HG02852 (cell line): ENCODE data around the gene CDYL2.
"Not testable (repeated sequence)": the region's sequence is repeated elsewhere in the genome, so short reads cannot be mapped to it uniquely, and the experiment has no call there.

Source experiments
- ATAC-seq: cut with Tn5 transposase; IDR thresholded peaks from one replicate; pipeline ENCODE4 v1.9.1; 2021; ENCODE audit warnings: mild to moderate bottlenecking, moderate library complexity; ENCODE audit not compliant: unreplicated experiment

CDYL2 gene

DNA sequence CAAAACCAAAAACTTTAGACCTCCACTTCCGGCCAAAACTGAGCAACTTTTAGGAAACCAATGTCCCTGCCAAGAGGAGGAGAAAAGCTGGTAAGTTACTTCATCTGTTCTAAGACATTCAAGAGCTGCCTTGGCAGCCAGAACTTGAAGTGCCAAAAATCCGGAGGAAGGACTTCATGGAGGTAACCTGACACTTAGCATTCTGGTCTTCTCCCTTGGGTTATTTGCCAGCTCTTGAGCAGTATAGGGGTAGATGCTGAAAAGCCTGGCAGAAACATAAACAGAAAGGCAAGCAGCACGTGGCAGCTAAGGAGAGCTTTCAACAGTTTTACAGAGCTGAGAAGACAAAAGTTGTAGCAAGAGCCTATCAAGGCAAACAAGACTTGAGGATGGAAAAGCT is 53.2 kb downstream of the CDYL2 start:
- ATAC-seq: no peak

DNA sequence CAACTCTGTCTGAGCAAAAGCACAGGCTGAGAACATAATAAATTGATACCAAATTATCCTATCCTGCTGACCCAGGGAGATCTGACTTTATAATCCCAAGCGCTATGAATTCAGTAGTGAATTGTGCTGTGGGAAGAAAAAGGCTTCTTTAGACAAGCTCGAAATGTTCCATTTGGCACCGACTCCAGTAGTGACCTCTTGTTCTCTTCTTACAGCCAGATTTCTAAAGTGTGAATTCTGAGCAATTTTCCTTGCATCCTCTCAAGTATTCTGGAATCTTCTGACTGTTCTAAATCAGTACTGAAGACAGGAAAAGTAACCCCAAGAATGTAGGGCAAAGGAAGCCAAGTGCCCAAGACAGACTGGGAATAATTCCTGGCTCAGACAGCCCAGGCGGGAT is 58.2 kb downstream of the CDYL2 start:
- no peak for ATAC-seq

- no peak for ATAC-seq
These were observed 59.5 kb downstream of the CDYL2 start for GRCh38 chr16:80744856-80745255.

DNA sequence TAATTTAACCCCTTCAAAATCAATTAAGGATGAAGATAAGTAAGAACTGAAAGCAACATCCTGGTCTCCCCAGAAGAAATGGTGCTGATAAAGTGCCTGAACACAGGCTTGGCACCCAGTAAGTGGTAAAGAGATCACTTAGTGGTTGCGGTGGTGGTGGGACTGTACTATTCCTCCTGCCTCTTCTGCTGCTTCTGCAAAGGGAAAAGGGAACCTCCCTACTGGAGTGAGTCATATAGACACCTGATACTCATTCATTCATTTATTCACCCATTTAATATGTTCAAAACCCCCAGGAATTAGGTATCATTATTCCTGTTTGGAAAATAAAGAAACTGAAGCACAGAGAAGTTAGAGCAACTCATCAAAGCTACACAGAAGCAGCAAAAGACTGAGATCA is 60.6 kb downstream of the CDYL2 start:
- no peak for ATAC-seq

DNA sequence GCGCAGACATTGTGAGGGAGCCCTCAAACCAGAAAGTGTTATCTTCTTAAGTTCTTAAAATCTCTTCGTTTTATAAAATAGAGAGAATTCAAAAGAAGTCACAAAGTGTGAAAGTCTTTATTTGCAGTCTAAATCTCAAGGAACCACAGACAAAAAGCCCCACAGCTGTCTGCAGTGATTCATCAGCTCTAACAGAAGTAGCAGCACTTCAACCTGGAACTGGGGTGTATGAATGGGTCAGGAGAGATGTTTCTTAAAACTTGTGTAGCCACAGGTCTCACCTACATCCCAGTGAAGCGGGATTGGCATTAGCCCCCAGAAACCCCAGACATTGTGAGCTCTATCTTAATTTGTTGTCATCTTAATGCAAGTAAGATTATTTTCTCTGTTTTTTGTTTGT is 61.1 kb downstream of the CDYL2 start:
- no peak for ATAC-seq

- ATAC-seq: no peak
These were observed 62.1 kb downstream of the CDYL2 start for GRCh38 chr16:80742331-80742730.

DNA sequence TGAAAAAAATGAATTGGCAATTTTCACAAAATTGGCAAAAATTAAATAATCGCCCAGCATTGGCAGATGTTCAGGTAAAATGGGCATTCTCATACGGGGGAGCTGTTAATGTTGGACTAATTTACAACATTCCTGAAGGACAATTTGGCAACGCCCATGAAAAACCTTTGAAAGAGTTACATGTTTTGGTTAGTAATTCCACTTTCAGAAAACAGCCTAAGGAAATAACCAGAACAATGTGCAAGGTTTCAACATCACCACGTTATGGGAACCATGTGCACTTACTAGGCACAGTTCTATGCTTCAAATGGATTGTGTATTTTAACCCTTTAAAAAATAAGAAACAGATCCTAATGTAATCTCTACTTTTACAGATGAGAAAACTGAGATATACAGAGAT is 62.7 kb downstream of the CDYL2 start:
- no peak for ATAC-seq

DNA sequence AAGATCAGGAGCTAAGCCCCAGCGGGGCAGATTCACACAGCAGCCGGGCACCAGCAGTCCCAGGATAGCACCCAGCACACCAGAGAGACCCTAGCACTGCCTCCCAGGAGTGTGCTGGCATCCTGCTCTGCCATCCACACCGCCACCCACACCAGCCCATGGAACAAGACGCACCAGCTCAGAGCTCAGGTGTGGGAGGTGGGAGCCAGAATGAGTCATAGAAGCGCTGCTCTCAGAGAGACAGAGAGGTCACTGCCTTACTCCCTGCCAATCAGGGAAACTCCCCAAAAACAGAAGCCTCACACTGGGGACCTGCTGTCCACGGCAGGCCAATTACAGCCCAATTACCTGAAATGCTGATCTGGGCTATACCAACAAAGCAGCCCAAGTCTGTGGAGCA is 64.9 kb downstream of the CDYL2 start:
- peak; percentile 45 for ATAC-seq

DNA sequence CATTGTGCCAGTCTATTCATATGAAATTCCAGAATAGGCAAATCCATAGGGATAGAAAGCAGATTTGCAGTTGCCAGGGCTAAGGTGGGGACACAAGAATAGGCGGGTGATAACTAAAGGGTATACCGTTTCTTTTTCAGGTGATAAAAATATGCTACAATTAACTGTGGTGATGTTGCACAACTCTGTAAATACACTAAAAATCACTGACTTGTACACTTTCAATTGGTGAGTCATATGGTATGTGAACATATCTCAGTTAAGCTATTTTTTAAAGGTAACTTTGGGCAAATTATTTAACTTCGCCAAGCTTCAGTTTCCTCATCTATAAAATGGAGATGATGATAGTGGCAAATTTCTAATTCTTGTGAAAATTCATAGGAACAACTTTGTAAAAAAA is 65.9 kb downstream of the CDYL2 start:
- ATAC-seq: no peak

DNA sequence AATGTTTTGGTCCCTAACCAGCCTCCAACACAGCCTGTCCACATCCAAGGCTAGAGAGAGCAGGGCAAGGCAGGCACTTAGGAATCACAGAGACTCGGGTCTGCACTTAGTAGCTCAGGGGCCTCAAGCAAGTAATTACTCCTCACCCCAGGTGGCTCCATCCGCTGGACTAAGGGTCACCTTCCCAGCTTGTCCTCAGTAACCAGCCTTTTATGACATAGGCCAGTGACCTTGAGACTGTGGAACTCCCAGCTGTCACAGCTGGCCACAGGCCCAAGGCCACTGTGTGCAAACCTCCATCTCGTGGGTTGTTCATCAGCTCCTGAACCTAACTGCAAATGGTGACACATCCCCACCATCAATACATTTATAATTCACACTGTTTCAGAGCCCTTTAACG is 68.6 kb downstream of the CDYL2 start:
- no peak for ATAC-seq

DNA sequence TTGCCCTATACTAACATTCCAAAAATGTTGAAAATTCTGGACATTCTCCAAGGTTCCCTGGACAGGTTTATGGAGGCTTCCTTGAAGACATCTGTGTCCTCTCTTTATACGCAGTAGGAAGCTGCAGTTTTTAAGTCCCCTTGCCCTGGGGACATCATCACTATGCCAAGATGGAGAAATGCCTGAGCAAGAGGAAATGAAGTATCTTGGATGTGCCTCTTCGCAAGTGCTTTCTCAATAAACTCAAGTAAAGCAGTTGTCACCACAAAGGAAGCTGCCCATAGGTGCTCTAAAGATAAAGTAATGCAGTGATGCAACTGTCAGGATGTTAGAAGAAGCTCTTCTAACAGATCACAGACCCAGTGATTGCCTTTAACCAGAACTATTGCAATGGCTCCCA is 71.0 kb downstream of the CDYL2 start:
- ATAC-seq: no peak

DNA sequence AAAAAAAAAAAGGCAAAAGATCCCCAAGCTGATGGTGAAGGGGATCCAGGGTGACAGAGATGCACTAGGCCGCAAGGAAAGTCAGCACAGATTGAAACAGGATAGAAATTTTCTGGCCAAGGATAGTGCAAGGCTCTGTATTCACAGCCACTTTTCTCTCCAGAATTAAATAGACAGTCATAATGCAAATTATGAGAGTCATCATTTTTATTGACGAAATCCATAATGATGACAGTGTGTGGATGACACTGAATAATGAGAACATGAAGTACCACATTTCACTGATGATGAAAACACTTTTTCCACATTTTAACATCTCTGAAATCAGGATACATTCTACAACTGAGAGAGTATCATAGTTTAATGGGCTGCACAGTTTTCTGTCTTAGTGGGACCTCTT is 72.5 kb downstream of the CDYL2 start:
- no peak for ATAC-seq

GRCh38 chr16:80727066-80727763 is 77.2 kb downstream of the CDYL2 start:
- not testable (repeated sequence) for ATAC-seq

GRCh38 chr16:80725566-80726162 is 78.7 kb downstream of the CDYL2 start:
- no peak for ATAC-seq

DNA sequence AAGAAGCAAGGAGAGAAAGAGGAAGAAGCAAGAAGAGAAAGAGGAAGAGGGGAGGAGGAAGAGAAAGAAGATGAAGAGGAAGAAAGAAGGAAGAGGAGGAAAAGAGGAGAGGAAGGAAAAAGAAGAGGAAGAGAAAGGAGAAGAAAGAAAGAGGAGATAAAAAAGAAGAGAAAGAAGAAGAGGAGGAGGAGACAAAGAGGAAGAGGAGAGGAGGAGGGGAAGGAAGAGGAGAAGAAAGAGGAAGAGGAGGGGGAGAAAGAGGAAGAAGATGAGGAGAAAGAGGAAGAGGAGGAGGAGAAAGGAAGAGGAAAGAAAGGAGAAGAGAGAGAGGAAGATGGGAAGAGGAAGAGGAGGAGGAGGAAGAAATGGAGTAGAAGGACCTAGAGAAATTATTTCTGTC is 80.4 kb downstream of the CDYL2 start:
- ATAC-seq: no peak

DNA sequence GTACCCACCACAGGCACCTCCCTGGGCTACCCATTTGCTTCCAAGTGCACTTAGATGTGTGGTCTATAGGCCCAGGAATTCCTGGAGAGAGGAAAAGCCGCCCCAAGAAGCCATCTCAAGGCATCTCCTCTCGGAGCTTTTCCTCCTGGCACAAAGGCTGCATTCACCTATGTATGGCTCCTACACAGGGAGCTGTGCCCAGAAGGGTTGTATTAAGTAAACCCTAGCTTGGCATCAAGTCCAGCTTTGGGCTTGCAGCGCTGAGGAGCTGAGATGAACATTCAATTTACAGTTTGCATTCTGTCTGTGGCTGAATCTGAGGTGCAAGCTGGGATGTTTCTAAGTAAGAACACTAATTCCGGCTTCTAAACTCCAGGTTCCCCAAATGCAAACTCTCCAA is 81.3 kb downstream of the CDYL2 start:
- ATAC-seq: no peak

GRCh38 chr16:80720804-80721371 is 83.5 kb downstream of the CDYL2 start:
- ATAC-seq: no peak

GRCh38 chr16:80719573-80719972 is 84.8 kb downstream of the CDYL2 start:
- ATAC-seq: no peak

DNA sequence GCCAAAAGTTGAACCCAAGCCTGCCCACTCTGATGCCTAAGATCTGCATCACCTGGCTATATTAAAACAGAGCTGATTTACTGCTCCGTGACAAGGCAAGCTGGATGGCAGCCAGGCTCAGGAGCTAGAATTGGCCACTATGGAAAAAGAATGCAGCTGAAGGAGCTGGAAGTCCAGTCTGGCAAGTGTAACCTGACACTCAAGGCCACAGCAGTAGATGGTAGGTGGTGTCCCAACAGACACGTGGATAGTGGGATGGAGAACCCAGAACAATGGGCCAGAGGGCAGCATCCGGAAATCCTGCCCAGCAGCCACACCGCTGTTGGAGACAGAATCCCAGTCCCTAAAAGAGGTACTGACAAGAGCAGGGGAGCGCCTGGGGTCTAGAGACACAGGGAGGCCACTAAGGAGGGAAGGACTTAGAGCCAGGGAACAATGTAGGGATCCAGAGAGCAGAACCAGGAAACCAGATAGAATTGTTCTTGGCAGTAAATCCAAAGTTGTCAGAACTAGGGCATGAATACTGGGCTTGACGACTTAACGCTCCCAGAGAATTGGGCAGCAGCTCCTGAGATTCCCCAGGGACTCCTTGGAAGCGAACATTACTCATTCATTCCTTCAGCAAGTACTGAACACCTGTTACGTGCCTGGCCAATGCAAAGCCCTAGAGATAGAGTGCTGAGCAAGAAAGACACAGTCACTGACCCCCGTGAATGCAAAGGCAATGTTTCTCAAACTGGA is 85.7 kb downstream of the CDYL2 start:
- ATAC-seq: no peak

- ATAC-seq: no peak
These were observed 86.8 kb downstream of the CDYL2 start for GRCh38 chr16:80717611-80718010.

DNA sequence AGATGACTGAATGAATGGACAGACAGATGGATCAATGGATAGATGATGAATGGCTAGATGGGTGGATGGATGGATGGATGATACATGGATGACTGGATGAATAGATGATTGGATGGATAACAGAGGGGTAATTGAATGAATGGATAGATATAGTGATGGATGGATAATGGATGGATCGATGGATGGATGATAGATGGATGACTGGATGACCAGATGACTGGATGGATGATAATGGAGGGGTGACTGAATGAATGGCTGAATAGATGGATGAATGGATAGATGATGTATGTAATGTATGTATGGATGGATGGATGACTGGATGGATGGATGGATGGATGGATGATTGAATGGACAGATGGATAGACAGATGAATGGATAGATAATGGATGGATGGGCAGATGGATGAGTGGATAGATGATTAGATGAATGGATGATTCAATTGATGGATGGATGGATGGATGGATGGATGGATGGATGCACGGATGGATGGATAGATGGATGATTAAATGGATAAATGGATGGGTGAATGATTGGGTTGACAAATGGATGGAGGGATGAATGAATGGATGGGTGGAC is 87.7 kb downstream of the CDYL2 start:
- no peak for ATAC-seq

- no peak for ATAC-seq
These were observed 93.0 kb downstream of the CDYL2 start for GRCh38 chr16:80711406-80711805.
